ENCODE results near the gene OR8D2.

OR8D2 gene

GRCh38 chr11:124320097-124320496 is at the start of gene OR8D2:
OR8D2 (minus strand) TSS chr11:124320197; CDS start chr11:124320197, 0 bp downstream.
- no peak for DNase-seq

GRCh38 chr11:124359566-124359965 is 39.6 kb upstream of the OR8D2 start:
- no peak for DNase-seq

GRCh38 chr11:124346311-124346955 is 26.4 kb upstream of the OR8D2 start:
- DNase-seq, result no peak

- no peak for DNase-seq
These were observed 24.3 kb upstream of the OR8D2 start for GRCh38 chr11:124344346-124344745.

GRCh38 chr11:124340142-124340447 is 20.1 kb upstream of the OR8D2 start:
- DNase-seq, result no peak

- DNase-seq, result no peak
These were observed 19.6 kb upstream of the OR8D2 start for GRCh38 chr11:124339396-124340141.

GRCh38 chr11:124331873-124332272 is 11.9 kb upstream of the OR8D2 start:
- no peak for DNase-seq

GRCh38 chr11:124329787-124330478 is 9.9 kb upstream of the OR8D2 start:
- no peak for DNase-seq

GRCh38 chr11:124327775-124328174 is 7.8 kb upstream of the OR8D2 start:
- DNase-seq, result no peak

GRCh38 chr11:124322356-124322755 is 2.4 kb upstream of the OR8D2 start:
- DNase-seq, result no peak

GRCh38 chr11:124315052-124315451 is 4.9 kb downstream of the OR8D2 start:
- no peak for DNase-seq

- DNase-seq, result no peak
These were observed 6.1 kb downstream of the OR8D2 start, which contains the start of gene OR8D1 for GRCh38 chr11:124313849-124314248. OR8D1 (minus strand) TSS chr11:124313949; CDS start chr11:124310766, 3,183 bp downstream.

GRCh38 chr11:124313131-124313530 is 6.9 kb downstream of the OR8D2 start:
- no peak for DNase-seq

GRCh38 chr11:124311670-124312069 is 8.3 kb downstream of the OR8D2 start:
- no peak for DNase-seq

GRCh38 chr11:124311269-124311668 is 8.7 kb downstream of the OR8D2 start:
- no peak for DNase-seq

- no peak for DNase-seq
These were observed 9.3 kb downstream of the OR8D2 start for GRCh38 chr11:124310721-124311120.

GRCh38 chr11:124307093-124307492 is 12.9 kb downstream of the OR8D2 start:
- DNase-seq, result no peak

GRCh38 chr11:124302347-124303125 is 17.5 kb downstream of the OR8D2 start:
- no peak for DNase-seq

- no peak for DNase-seq
These were observed 18.4 kb downstream of the OR8D2 start for GRCh38 chr11:124301548-124301947.

GRCh38 chr11:124297921-124298320 is 22.1 kb downstream of the OR8D2 start:
- DNase-seq, result no peak

- DNase-seq, result no peak
These were observed 24.0 kb downstream of the OR8D2 start for GRCh38 chr11:124296016-124296415.

- no peak for DNase-seq
These were observed 25.3 kb downstream of the OR8D2 start for GRCh38 chr11:124294687-124295086.
